Epithelial cell of prostate (primary cell): Measurements from ENCODE around the gene GPHN.
"Not testable (repeated sequence)": the region's sequence is repeated elsewhere in the genome, so short reads cannot be mapped to it uniquely, and the experiment has no call there.

Experiments
- DNase-seq: peaks from one replicate; pipeline ENCODE4 v3.0.0-alpha.2; 2011; ENCODE audit warnings: low read depth, low spot score
- H3K27ac ChIP-seq: fragments of 450-650 bp; 2 replicates; pipeline ENCODE4 v1.5.1; 2017; ENCODE audit warnings: mild to moderate bottlenecking

GPHN gene

GRCh38 chr14:66587753-66588152 lies 79.8 kb downstream of the GPHN start:
- H3K27ac ChIP-seq, DNase-seq: not testable (repeated sequence)

- DNase-seq: no peak
- no peak overlapping the region for H3K27ac ChIP-seq
Observed at GRCh38 chr14:66595394-66595793, 87.4 kb downstream of the GPHN start.

GRCh38 chr14:66596241-66596985 lies 88.5 kb downstream of the GPHN start:
- H3K27ac ChIP-seq: no peak overlapping the region
- DNase-seq: no peak

GRCh38 chr14:66600416-66600815 lies 92.5 kb downstream of the GPHN start:
- DNase-seq: no peak
- no peak overlapping the region for H3K27ac ChIP-seq

- DNase-seq: no peak
- H3K27ac ChIP-seq: no peak overlapping the region
Observed at GRCh38 chr14:66601932-66602578, 94.1 kb downstream of the GPHN start.

- H3K27ac ChIP-seq: no peak overlapping the region
Observed at GRCh38 chr14:66603945-66604344, 96.0 kb downstream of the GPHN start.

GRCh38 chr14:66606826-66607225 lies 98.9 kb downstream of the GPHN start:
- H3K27ac ChIP-seq: no peak overlapping the region
- no peak for DNase-seq

More at GRCh38 chr14:66603945-66604344, 96.0 kb downstream of the GPHN start:
- DNase-seq: no peak

- H3K27ac ChIP-seq: no peak overlapping the region
- no peak for DNase-seq
Observed at GRCh38 chr14:66610154-66610563, 102.2 kb downstream of the GPHN start.

- H3K27ac ChIP-seq: no peak overlapping the region
- no peak for DNase-seq
Observed at GRCh38 chr14:66613344-66613743, 105.4 kb downstream of the GPHN start.

- no peak for DNase-seq
- no peak overlapping the region for H3K27ac ChIP-seq
Observed at GRCh38 chr14:66619952-66620351, 112.0 kb downstream of the GPHN start.

- H3K27ac ChIP-seq: no peak overlapping the region
- DNase-seq: no peak
Observed at GRCh38 chr14:66623838-66624237, 115.9 kb downstream of the GPHN start.

- no peak for DNase-seq
- H3K27ac ChIP-seq: no peak overlapping the region
Observed at GRCh38 chr14:66624336-66624937, 116.5 kb downstream of the GPHN start.

- H3K27ac ChIP-seq: no peak overlapping the region
- DNase-seq: no peak
Observed at GRCh38 chr14:66628636-66629035, 120.7 kb downstream of the GPHN start.

GRCh38 chr14:66629499-66629898 lies 121.6 kb downstream of the GPHN start:
- no peak overlapping the region for H3K27ac ChIP-seq
- DNase-seq: no peak

- no peak for DNase-seq
- no peak overlapping the region for H3K27ac ChIP-seq
Observed at GRCh38 chr14:66634876-66635275, 126.9 kb downstream of the GPHN start.

- no peak overlapping the region for H3K27ac ChIP-seq
- DNase-seq: no peak
Observed at GRCh38 chr14:66635435-66635834, 127.5 kb downstream of the GPHN start.

GRCh38 chr14:66636240-66636639 lies 128.3 kb downstream of the GPHN start:
- no peak for DNase-seq
- no peak overlapping the region for H3K27ac ChIP-seq

- no peak for DNase-seq
- H3K27ac ChIP-seq: no peak overlapping the region
Observed at GRCh38 chr14:66638689-66639088, 130.7 kb downstream of the GPHN start.

- no peak overlapping the region for H3K27ac ChIP-seq
- no peak for DNase-seq
Observed at GRCh38 chr14:66641861-66642635, 134.1 kb downstream of the GPHN start.

GRCh38 chr14:66643344-66643743 lies 135.4 kb downstream of the GPHN start:
- no peak for DNase-seq
- H3K27ac ChIP-seq: no peak overlapping the region

- no peak for DNase-seq
- no peak overlapping the region for H3K27ac ChIP-seq
Observed at GRCh38 chr14:66645716-66646115, 137.8 kb downstream of the GPHN start.
